GM23248 (cell line): ENCODE measurements around the gene CNST. TPM values are rescaled to one million over a fixed set of nuclear protein-coding genes. Genes with fewer than 3 reads are reported as not detected.

ENCODE experiments used
- DNase-seq: peaks from one replicate; pipeline ENCODE4 v3.0.0-alpha.2; 2015
- H2AFZ ChIP-seq: fragments of 200-600 bp; sonication (generic); 2 replicates; pipeline ENCODE4 v1.6.1; 2016; ENCODE audit warnings: antibody characterized with exemption
- H3F3A ChIP-seq: fragments of 200-600 bp; sonication (generic); 2 replicates; pipeline ENCODE4 v1.6.1; 2016; ENCODE audit warnings: mild to moderate bottlenecking, antibody characterized with exemption, mixed run types; ENCODE audit not compliant: insufficient read depth
- H3K27ac ChIP-seq: fragments of 200-600 bp; sonication (generic); 2 replicates; pipeline ENCODE4 v1.5.1; 2016; ENCODE audit warnings: mild to moderate bottlenecking
- H3K27me3 ChIP-seq: fragments of 200-600 bp; sonication (generic); replicated peaks from 2 replicates; pipeline ENCODE4 v1.6.1; 2016; ENCODE audit warnings: mild to moderate bottlenecking; ENCODE audit not compliant: insufficient read depth
- H3K36me3 ChIP-seq: fragments of 200-600 bp; sonication (generic); 2 replicates; pipeline ENCODE4 v1.6.1; 2016; ENCODE audit warnings: low read depth, mild to moderate bottlenecking
- H3K4me1 ChIP-seq: fragments of 200-600 bp; sonication (generic); 2 replicates; pipeline ENCODE4 v1.6.1; 2016; ENCODE audit warnings: mild to moderate bottlenecking; ENCODE audit not compliant: insufficient read depth
- H3K4me2 ChIP-seq: fragments of 200-600 bp; sonication (generic); one replicate; pipeline ENCODE4 v1.6.1; 2016; ENCODE audit warnings: mild to moderate bottlenecking; ENCODE audit not compliant: unreplicated experiment
- H3K4me3 ChIP-seq: fragments of 200-600 bp; sonication (generic); 2 replicates; pipeline ENCODE4 v1.5.1; 2016; ENCODE audit warnings: mild to moderate bottlenecking
- H3K79me2 ChIP-seq: fragments of 200-600 bp; sonication (generic); 2 replicates; pipeline ENCODE4 v1.6.1; 2016; ENCODE audit warnings: mild to moderate bottlenecking; ENCODE audit not compliant: insufficient read depth
- H3K9ac ChIP-seq: fragments of 200-600 bp; sonication (generic); 2 replicates; pipeline ENCODE4 v1.6.1; 2016; ENCODE audit warnings: mild to moderate bottlenecking
- H3K9me2 ChIP-seq: fragments of 200-600 bp; sonication (generic); 2 replicates; pipeline ENCODE4 v1.6.1; 2016; ENCODE audit warnings: mixed run types, mild to moderate bottlenecking, moderate library complexity; ENCODE audit not compliant: insufficient read depth
- H3K9me3 ChIP-seq: fragments of 200-600 bp; sonication (generic); one replicate; pipeline ENCODE4 v1.6.1; 2017; ENCODE audit warnings: low read depth
- H4K20me1 ChIP-seq: fragments of 200-600 bp; sonication (generic); 2 replicates; pipeline ENCODE4 v1.6.0; 2016; ENCODE audit not compliant: insufficient read depth
- EZH2 ChIP-seq: fragments of 200-600 bp; sonication (generic); IDR thresholded peaks from 2 replicates; pipeline ENCODE4 v1.6.1; 2018; ENCODE audit warnings: antibody characterized with exemption, mild to moderate bottlenecking; ENCODE audit not compliant: insufficient read depth, poor library complexity, severe bottlenecking
- EZH2phosphoT487 ChIP-seq: fragments of 200-600 bp; sonication (generic); IDR thresholded peaks from 2 replicates; pipeline ENCODE4 v1.6.1; 2018; ENCODE audit warnings: antibody characterized with exemption, moderate library complexity, mild to moderate bottlenecking, low read depth; ENCODE audit not compliant: insufficient read depth
- WGBS, 2 experiments: methylation state at CpG; one replicate each; pipeline ENCODE4 v1.1.6; 2015 to 2017; ENCODE audit warnings: low lambda C conversion rate in 2 of 2, low coverage in 1 of 2; ENCODE audit errors: missing lambda C conversion rate in 2 of 2; 5-methylcytosine and 5-hydroxymethylcytosine counted together
- in situ Hi-C: fragments of 300-500 bp; cut with MboI; formaldehyde crosslinking; loops from 2 replicates; pipeline ENCODE4 v1.15.0; 2020
- polyA plus RNA-seq: library from polyadenylated mRNA; unstranded; fragments of >200 nt; fragmentation: Nextera tagmentation; extraction: Ambion mirVana; gene quantifications from 2 replicates; pipeline ENCODE4 v1.2.1, GENCODE V29; 2016
- total RNA-seq: library from RNA; depleted of rRNA; stranded (reverse); fragments of >200 nt; shearing (Covaris generic); gene quantifications from 2 replicates; pipeline ENCODE4 v1.2.3, GENCODE V29; 2014

The CNST gene
- total and polyA plus RNA-seq, 2 experiments from 2014 or later = 33.5 to 41.7 TPM

- Histone ChIP-seq H3K9me2 (no peaks in the 10 kb centered on the region), H3K4me1 (no peaks in the 10 kb centered on the region), H3K9ac (no peak overlapping the region), H3K4me3 (no peak overlapping the region), H2AFZ (no peak overlapping the region), H3K9me3 (no peaks in the 10 kb centered on the region), H3K79me2 (no peaks in the 10 kb centered on the region), H3K36me3 (no peaks in the 10 kb centered on the region), H3K4me2 (no peak overlapping the region), H3F3A (no peaks in the 10 kb centered on the region), H3K27me3 (no peaks in the 10 kb centered on the region), H4K20me1 (no peaks in the 10 kb centered on the region), H3K27ac (no peak overlapping the region)
- DNase-seq = no peak
- 51 to 62% methylated on average over 4 of the region's 4 CpGs for WGBS, 2 experiments
- in situ Hi-C loops = no loop called here
- TF ChIP-seq EZH2 (no peak), EZH2phosphoT487 (no peak)
Observed at GRCh38 chr1:246526380-246526779, 39.9 kb upstream of the CNST start.

- H3K4me3 ChIP-seq = no peak overlapping the region
- TF ChIP-seq EZH2 (no peak), EZH2phosphoT487 (no peak)
- H3F3A ChIP-seq = no peaks in the 10 kb centered on the region
- no peaks in the 10 kb centered on the region for H3K79me2 ChIP-seq
- 45 to 64% methylated on average over 5 to 7 of the region's 7 CpGs for WGBS, 2 experiments
- H3K9me2 ChIP-seq = no peaks in the 10 kb centered on the region
- H3K27me3 ChIP-seq = no peaks in the 10 kb centered on the region
- no peaks in the 10 kb centered on the region for H4K20me1 ChIP-seq
- H3K36me3 ChIP-seq = no peaks in the 10 kb centered on the region
- H3K9me3 ChIP-seq = no peaks in the 10 kb centered on the region
- no peak overlapping the region for H3K9ac ChIP-seq
- no peaks in the 10 kb centered on the region for H3K4me1 ChIP-seq
- H3K4me2 ChIP-seq = no peak overlapping the region
- DNase-seq = no peak
- H3K27ac ChIP-seq = no peak overlapping the region
- no peak overlapping the region for H2AFZ ChIP-seq
- in situ Hi-C loops = no loop called here
Observed at GRCh38 chr1:246526915-246527314, 39.3 kb upstream of the CNST start.

DNA sequence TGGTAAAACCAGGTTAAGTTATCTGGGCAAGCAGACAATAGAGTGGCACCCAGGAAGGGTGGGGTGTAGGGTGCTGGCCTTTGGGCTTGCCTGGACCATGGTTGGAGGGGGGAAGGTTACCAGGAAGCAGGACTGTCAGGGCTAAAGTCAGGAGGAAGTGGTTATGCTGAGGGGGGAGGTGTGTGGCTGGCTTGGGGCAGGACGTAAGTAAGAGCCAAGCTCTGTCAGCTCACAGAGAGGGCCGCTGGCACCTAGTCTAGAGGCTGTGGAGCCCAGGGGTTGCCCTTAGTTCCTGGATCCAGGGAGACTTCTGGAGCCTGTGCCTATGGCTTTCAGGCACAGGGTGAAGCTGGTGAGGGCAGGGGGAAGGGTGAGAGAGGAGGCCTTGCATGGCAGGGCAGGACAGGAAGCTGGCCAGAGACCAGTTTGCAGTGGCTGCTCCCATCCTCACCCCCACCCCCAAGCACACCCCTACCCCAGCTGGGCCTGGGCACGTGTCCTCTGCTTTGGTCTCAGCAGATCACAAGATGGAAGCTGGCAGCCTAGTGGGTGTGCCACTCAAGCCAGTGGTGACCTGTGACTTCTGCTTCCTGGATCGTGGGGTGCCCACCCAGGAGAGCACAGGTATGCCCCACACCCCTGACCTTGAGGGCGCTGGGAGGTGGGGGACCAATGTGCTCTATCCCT is 38.7 kb upstream of the CNST start:
- no peak for DNase-seq
- in situ Hi-C loops = no loop called here
- Histone ChIP-seq H3F3A (no peaks in the 10 kb centered on the region), H3K79me2 (no peaks in the 10 kb centered on the region), H3K4me2 (no peak overlapping the region), H3K4me1 (no peaks in the 10 kb centered on the region), H3K27me3 (no peaks in the 10 kb centered on the region), H3K9ac (no peak overlapping the region), H4K20me1 (no peaks in the 10 kb centered on the region), H3K4me3 (no peak overlapping the region), H2AFZ (no peak overlapping the region), H3K36me3 (no peaks in the 10 kb centered on the region), H3K9me2 (no peaks in the 10 kb centered on the region), H3K9me3 (no peaks in the 10 kb centered on the region), H3K27ac (no peak overlapping the region)
- 42 to 48% methylated on average over 4 to 5 of the region's 5 CpGs for WGBS, 2 experiments
- TF ChIP-seq EZH2 = no peak

GRCh38 chr1:246528933-246529731 is 37.1 kb upstream of the CNST start:
- Histone ChIP-seq H3K79me2 (no peaks in the 10 kb centered on the region), H3K9me3 (no peaks in the 10 kb centered on the region), H3K9me2 (no peaks in the 10 kb centered on the region), H4K20me1 (no peaks in the 10 kb centered on the region), H3F3A (no peaks in the 10 kb centered on the region), H2AFZ (no peak overlapping the region), H3K36me3 (no peaks in the 10 kb centered on the region), H3K4me1 (no peaks in the 10 kb centered on the region), H3K4me3 (no peak overlapping the region), H3K27ac (no peak overlapping the region), H3K27me3 (no peaks in the 10 kb centered on the region; the same call in 1 of the 2 replicates), H3K9ac (no peak overlapping the region), H3K4me2 (no peak overlapping the region)
- in situ Hi-C loops = no loop called here
- TF ChIP-seq EZH2phosphoT487 (no peak), EZH2 (no peak)
- WGBS, 2 experiments = 45 to 56% methylated on average over 8 of the region's 8 CpGs
- no peak for DNase-seq
